Measurements from ENCODE around the gene OPHN1. TPM values are rescaled to one million over a fixed set of nuclear protein-coding genes. Genes with fewer than 3 reads are reported as not detected.
"Not testable (repeated sequence)": the region's sequence is repeated elsewhere in the genome, so short reads cannot be mapped to it uniquely, and the experiment has no call there.

The OPHN1 gene
- total RNA-seq, 1 donor from 2014 or later: 0.04 TPM

- no peaks in the 10 kb centered on the region for H3K4me1 Mint-ChIP-seq
- no peaks in the 10 kb centered on the region for H3K27me3 Mint-ChIP-seq
- CTCF ChIA-PET: no interaction called here
- intact Hi-C loops (cut with micrococcal nuclease): no loop called here
- H3K36me3 Mint-ChIP-seq (ENCODE audit: low read depth): no peaks in the 10 kb centered on the region
- H3K9me3 Mint-ChIP-seq: no peaks in the 10 kb centered on the region
- H3K27ac Mint-ChIP-seq: no peak overlapping the region
- POLR2A ChIA-PET: no interaction called here
- H3K4me3 Mint-ChIP-seq: no peak overlapping the region
- no peak for ATAC-seq (ENCODE audit: low read depth)
- no peak for DNase-seq
- no peak for TF ChIP-seq CTCF (IDR thresholded peaks at IDR 0.05)
Observed at GRCh38 chrX:68402094-68402493, 31.2 kb downstream of the OPHN1 start.

- H3K27me3 Mint-ChIP-seq: no peaks in the 10 kb centered on the region
- H3K27ac Mint-ChIP-seq: no peak overlapping the region
- ChIA-PET POLR2A (no interaction called here), CTCF (no interaction called here)
- no peaks in the 10 kb centered on the region for H3K36me3 Mint-ChIP-seq (ENCODE audit: low read depth)
- no peaks in the 10 kb centered on the region for H3K4me1 Mint-ChIP-seq
- TF ChIP-seq CTCF (IDR thresholded peaks at IDR 0.05): no peak
- DNase-seq (no peak), ATAC-seq (ENCODE audit: low read depth) (no peak)
- intact Hi-C loops (cut with micrococcal nuclease): no loop called here
- H3K4me3 Mint-ChIP-seq: no peak overlapping the region
- H3K9me3 Mint-ChIP-seq: no peaks in the 10 kb centered on the region
Observed at GRCh38 chrX:68398291-68398690, 35.0 kb downstream of the OPHN1 start.

- Mint-ChIP-seq H3K27ac (no peak overlapping the region), H3K4me3 (no peak overlapping the region), H3K27me3 (no peaks in the 10 kb centered on the region), H3K36me3 (ENCODE audit: low read depth) (no peaks in the 10 kb centered on the region), H3K9me3 (no peaks in the 10 kb centered on the region), H3K4me1 (no peaks in the 10 kb centered on the region)
- intact Hi-C loops (cut with micrococcal nuclease): no loop called here
- ChIA-PET CTCF (no interaction called here), POLR2A (no interaction called here)
- no peak for TF ChIP-seq CTCF (IDR thresholded peaks at IDR 0.05)
- ATAC-seq (ENCODE audit: low read depth): no peak
- no peak for DNase-seq
Observed at GRCh38 chrX:68396953-68397352, 36.3 kb downstream of the OPHN1 start.

GRCh38 chrX:68389419-68389960 is 43.8 kb downstream of the OPHN1 start:
- H3K9me3 Mint-ChIP-seq; CTCF ChIA-PET; H3K27ac Mint-ChIP-seq; intact Hi-C loops (cut with micrococcal nuclease); H3K4me3 Mint-ChIP-seq; ATAC-seq (ENCODE audit: low read depth); H3K4me1 Mint-ChIP-seq; H3K27me3 Mint-ChIP-seq; DNase-seq; H3K36me3 Mint-ChIP-seq (ENCODE audit: low read depth); POLR2A ChIA-PET: not testable (repeated sequence)

- Mint-ChIP-seq H3K27ac (no peak overlapping the region), H3K4me3 (no peak overlapping the region), H3K36me3 (ENCODE audit: low read depth) (no peaks in the 10 kb centered on the region), H3K4me1 (no peaks in the 10 kb centered on the region), H3K9me3 (no peaks in the 10 kb centered on the region), H3K27me3 (no peaks in the 10 kb centered on the region)
- ATAC-seq (ENCODE audit: low read depth) (no peak), DNase-seq (no peak)
- CTCF ChIA-PET: no interaction called here
- intact Hi-C loops (cut with micrococcal nuclease): no loop called here
- POLR2A ChIA-PET: no interaction called here
- TF ChIP-seq CTCF (IDR thresholded peaks at IDR 0.05): no peak
Observed at GRCh38 chrX:68387776-68388175, 45.5 kb downstream of the OPHN1 start.

- Mint-ChIP-seq H3K4me3 (no peak overlapping the region), H3K4me1 (no peaks in the 10 kb centered on the region), H3K27me3 (no peaks in the 10 kb centered on the region), H3K27ac (no peak overlapping the region), H3K9me3 (no peaks in the 10 kb centered on the region), H3K36me3 (ENCODE audit: low read depth) (no peaks in the 10 kb centered on the region)
- POLR2A ChIA-PET: no interaction called here
- no peak for ATAC-seq (ENCODE audit: low read depth)
- no peak for TF ChIP-seq CTCF (IDR thresholded peaks at IDR 0.05)
- DNase-seq: no peak
- CTCF ChIA-PET: no interaction called here
- intact Hi-C loops (cut with micrococcal nuclease): no loop called here
Observed at GRCh38 chrX:68383540-68383939, 49.8 kb downstream of the OPHN1 start.

- POLR2A ChIA-PET; intact Hi-C loops (cut with micrococcal nuclease); H3K9me3 Mint-ChIP-seq; H3K4me3 Mint-ChIP-seq; H3K36me3 Mint-ChIP-seq (ENCODE audit: low read depth); H3K27me3 Mint-ChIP-seq; CTCF ChIA-PET; H3K27ac Mint-ChIP-seq; H3K4me1 Mint-ChIP-seq; DNase-seq; ATAC-seq (ENCODE audit: low read depth): not testable (repeated sequence)
Observed at GRCh38 chrX:68377579-68377978, 55.7 kb downstream of the OPHN1 start.
